Cerebellar nuclear complex (tissue), 1 donor: ENCODE measurements around the gene SSH2.
A peak's percentile ranks its signal among the peaks of the same experiment; 100 is the strongest.
"Not testable (repeated sequence)": the region's sequence is repeated elsewhere in the genome, so short reads cannot be mapped to it uniquely, and the experiment has no call there.

Experiments used
- DNase-seq, 2 experiments: peaks; one replicate each; lab custom pipeline; 2025; lab: John Stamatoyannopoulos, UW

SSH2 gene

DNA sequence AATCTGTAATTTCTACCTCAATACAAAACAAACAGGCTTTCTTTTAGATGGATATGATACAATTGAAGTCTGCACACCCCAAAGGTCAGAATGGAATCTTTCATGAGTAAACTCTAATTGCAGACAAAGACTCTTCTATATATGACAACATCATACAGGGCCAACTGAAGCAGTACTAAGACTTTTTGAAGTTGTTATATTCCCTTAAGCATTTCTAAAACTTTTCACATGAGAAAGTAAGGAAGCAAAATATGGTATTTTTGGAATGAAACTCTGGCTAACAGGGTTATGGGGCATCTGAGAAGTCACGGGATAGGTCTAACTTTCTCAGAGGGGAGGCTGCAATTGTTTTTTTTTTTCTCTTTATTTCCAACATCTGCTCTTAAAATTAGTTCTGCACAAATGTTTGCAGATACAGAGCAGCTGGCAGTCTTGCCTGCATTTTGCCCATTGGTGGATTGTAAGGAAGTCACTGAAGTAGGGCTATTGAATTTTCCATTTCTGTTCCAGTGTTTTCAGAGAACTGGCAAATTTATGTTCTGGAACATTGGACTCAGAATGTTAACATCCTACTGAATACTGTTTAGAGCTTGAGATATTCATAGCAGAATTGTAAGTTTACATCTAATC, 59.1 kb downstream of the SSH2 start:
- DNase-seq: no peak

DNA sequence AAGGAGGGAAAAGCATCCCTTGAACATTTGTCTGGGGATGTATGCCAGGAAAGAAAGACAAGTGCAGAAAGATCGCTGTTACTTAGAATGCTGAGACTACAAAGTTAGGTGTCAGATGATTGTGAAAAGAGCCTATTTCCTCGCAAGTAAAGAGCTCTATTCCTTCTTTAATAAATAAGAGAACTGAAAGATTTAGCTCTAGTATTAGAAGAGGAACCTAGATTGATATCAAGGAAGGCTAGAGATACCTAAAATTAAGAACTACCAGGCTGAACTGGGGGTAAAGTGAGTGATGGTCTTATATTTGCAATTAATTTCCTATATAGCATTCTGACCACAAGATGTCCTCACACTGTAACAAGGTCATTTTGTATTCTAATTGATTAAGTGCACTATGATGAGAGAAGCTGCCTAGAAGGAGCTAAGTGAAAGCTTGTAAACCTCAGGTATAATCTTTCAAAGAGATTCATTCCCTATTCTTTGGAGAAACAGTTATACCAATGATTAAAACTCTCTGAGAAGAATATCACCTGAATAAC, 62.3 kb downstream of the SSH2 start:
- no peak for DNase-seq

DNA sequence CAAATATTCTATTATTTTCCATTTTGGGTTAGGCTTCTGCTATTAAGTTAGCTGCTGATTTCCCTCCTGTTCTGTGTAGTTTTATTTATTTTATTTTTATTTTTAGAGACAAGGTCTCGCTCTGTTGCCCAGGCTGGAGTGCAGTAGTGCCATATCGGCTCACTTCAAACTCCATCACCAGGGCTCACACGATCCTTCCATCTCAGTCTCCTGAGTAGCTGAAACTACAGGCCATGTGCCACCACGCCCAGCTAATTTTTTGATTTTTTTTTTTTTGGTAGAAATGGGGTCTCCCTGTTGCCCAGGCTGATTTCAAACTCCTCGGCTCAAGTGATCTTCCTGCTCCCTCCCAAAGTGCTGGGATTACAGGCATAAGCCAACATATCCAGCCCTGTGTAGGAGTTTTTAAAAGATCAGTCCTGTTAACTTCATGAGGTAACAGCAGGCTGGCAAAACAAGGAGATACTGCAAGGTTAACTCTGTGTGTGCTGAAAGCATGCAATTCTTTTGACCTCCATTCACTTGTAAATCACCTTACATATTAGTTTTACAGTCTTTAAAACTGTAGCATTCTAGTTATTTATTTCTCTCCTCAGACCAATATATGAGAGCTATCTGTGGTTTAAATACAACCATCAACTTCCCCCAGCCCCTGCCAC, 63.2 kb downstream of the SSH2 start:
- no peak for DNase-seq

DNA sequence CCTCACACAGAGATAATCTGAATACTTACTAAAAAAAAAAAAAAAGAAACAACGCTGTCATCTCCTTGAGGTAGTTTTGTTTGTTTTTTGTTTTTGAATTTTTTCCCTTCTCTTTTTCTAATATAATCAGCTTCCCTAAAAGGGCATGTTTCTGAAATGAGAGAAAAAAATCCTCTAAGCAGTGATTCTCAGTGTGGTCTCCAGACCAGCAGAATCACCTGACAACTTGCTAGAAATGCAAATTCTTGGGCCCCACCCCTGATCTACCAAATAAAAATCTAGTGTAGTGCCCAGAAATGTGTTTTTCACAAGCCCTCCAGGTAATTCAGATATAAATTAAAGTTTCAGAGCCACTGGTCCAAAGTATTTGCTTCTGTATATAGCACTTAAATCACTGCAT, 65.4 kb downstream of the SSH2 start:
- no peak for DNase-seq

DNA sequence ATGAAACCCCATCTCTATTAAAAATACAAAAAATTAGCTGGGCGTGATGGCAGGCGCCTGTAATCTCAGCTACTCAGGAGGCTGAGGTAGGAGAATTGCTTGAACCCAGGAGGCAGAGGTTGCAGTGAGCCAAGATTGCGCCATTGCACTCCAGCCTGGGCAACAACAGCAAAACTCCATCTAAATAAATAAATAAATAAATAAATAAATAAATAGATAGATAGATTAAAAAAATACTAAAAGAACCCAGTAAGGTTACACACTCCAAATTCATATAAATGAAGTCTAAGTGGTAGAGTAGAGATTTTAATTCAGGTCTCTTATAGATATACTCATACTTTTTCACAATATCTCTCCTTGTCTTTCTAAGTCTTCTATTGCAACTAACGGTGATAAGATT, 65.9 kb downstream of the SSH2 start:
- DNase-seq: not testable (repeated sequence)

DNA sequence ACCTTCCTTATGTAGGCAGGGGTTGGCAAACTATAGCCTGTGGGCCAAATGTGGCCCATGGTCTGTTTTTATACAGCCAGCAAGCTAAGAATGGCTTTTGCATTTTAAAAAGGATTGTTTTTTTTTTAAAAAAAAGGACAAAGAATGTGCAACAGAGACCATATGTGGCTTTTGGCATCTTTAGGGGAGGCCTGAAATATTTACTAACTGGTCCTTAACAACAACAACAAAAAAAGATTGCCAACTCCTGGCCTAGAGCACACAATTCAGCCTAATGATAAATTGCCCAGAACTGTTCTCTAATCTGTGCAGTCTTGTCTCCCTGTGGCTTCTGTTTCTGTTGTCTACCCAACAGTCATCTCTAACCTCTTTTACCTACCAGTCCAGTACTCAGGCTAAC, 67.1 kb downstream of the SSH2 start:
- DNase-seq: no peak

DNA sequence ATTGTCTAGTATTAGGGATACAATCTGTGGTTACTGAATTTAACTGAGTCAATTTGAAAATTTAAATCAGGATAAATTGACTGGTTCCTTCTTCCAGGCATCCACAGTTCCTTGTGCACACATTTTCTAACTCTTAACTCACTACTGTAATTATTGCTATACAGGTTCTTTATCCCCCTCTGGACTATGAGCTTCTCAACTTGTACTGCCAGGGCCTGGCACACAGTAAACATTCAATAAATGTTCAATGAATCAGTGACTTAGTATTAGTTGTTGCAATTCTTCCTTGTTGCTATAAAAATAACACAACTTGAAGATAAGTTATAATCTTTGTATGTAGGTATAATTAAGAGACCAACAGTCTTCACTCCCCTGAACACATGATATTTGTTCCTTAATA, 67.9 kb downstream of the SSH2 start:
- DNase-seq: no peak

DNA sequence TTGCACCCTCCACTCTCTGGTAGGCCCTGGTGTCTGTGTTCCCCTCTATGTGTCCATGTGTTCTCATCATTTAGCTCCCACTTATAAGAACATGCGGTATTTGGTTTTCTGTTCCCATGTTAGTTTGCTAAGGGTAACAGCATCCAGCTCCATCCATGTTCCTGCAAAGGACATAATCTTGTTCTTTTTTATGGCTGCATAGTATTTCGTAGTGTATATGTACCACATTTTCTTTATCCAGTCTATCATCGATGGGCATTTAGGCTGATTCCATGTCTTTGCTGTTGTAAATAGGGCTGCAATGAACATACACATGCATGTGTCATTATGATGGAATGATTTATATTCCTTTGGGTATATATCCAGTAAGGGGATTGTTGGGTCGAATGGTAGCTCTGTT, 70.6 kb downstream of the SSH2 start:
- not testable (repeated sequence) for DNase-seq

DNA sequence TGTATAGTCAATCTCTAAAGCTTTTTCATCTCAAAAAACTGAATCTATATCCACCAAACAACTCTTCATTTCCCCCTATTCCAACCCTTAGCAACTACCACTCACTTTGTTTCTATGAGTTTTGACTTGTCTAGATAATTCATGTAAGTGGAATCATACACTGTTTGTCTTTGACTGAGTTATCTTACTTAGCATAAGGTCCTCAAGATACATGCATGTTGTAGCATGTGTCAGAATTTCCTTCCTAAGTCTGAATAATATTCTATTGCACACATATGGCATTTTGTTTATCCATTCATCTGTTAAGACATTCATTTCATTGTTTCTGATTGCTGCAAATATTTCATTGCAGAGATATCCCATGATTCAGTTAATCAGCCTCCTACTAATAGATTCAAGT, 72.2 kb downstream of the SSH2 start:
- no peak for DNase-seq

DNA sequence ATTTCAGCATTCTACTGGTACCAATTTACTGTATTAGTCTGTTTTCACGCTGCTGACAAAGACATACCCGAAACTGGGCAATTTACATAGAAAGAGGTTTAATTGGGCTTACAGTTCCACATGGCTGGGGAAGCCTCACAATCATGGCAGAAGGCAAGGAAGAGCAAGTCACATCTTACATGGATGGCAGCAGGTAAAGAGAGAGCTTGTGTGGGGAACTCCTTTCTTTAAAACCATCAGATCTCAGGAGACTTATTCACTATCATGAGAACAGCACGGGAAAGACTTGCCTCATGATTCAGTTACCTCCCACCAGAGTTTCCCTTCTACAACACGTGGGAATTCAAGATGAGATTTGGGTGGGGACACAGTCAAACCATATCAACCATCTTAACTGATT, 72.9 kb downstream of the SSH2 start:
- DNase-seq: not testable (repeated sequence)

DNA sequence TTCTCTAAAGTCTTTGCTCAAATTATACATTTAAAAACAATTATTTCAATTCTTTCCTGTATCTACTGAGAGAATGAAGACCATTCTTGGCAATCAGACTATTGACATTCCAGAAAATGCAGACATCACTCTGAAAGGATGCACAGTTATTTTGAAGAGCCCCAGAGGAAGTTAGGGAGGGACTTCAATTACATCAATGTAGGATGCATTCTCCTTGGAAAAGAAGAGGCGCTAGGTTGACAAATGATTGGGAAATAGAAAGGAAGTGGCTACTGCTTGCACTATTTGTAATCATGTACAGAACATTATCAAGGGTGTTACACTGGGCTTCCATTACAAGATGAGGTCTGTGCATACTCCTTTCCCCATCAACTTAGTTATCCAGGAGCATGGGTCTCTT, 74.3 kb downstream of the SSH2 start:
- no peak for DNase-seq

DNA sequence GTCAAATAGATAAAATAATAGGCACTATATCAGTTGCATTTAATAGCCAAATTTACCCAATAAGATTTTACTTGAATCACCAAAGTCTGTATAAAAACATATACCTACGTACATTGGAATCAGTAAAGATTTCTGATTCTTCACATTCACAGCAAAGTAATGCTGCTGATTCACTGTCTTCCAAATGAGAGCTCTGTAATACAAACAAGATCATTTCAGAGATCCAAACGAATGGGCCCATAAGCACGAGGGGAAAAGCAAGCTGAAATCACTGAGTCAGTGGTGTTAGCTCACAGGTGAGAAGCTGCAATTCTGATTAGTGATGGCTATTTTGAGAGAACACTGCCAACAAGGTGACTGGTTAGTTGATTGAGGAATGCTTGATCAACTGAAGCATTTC, 81.3 kb downstream of the SSH2 start:
- no peak for DNase-seq

DNA sequence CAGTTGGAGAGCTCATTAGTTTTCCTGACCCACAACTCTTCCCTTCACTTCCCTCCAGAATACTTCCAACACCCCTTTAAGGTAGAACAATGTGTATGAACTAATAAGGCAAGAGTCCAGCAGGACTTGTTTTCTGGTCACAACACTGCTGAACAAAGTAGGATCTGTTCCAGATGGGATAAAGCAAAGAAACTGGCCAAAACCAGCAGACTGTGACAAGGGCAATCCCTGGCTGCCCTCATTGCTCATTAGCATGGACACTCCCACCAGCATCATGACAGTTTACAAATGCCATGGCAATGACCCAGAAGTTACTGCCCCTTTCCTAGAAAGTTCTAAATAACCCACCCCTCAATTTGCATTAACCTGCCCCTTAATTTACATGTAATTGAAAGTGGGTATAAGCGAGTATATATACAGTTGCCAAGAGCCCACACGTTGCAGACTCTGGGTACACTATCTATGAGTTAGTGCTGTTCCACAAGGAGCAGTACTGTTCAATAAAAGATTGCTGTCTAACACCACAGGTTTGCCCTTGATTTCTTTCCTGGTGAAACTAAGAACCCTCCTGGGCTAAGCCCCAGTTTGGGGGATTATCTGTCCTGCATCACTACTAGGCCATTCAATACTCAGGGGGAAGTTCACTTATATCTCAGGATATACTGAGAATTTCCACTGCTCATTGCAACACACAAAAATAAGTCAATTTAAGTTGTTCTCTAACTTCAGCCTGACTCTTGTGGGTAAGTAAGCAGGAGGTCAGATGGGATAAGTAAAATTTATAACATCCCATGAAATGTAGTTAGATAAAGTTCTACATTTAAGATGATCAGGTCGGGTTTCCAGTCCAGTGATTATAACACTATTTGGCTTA, 82.3 kb downstream of the SSH2 start:
- no peak for DNase-seq

DNA sequence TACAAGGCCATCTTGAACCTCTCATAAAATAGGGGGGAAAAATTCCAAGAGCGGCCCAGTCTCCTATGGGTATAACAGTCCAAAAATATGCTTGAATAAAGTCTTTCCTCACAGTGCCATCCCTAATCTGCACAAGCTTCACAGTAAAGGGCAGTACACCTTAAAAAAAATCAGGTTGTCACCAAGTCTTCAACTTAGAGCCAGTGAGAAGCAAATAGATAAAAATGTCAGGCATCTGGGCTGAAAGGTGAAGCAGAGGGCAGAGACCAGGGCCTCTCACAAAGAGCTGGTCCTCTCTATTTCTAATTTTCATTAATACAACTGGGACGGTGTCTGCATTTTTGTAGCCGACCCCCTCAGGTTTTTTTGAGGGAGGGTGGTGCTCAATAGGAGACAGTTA, 82.9 kb downstream of the SSH2 start:
- no peak for DNase-seq

DNA sequence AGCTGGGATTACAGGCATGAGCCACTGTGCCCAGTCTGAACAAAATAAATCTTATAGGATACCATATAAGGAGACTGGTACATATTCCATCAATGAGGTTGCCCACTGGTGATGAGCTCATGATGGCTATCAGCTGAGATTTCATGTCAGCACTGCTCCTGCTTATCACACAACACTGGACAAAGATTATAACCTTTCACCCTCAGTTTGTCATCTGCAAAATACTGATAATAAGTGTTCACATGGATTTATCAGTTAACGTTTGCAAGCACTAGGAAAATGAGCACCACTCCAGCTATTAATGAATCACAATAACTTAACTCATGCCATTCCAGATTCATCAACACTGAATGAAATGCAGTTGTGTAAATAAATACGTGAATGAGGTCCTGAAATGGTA, 83.7 kb downstream of the SSH2 start:
- DNase-seq: no peak

DNA sequence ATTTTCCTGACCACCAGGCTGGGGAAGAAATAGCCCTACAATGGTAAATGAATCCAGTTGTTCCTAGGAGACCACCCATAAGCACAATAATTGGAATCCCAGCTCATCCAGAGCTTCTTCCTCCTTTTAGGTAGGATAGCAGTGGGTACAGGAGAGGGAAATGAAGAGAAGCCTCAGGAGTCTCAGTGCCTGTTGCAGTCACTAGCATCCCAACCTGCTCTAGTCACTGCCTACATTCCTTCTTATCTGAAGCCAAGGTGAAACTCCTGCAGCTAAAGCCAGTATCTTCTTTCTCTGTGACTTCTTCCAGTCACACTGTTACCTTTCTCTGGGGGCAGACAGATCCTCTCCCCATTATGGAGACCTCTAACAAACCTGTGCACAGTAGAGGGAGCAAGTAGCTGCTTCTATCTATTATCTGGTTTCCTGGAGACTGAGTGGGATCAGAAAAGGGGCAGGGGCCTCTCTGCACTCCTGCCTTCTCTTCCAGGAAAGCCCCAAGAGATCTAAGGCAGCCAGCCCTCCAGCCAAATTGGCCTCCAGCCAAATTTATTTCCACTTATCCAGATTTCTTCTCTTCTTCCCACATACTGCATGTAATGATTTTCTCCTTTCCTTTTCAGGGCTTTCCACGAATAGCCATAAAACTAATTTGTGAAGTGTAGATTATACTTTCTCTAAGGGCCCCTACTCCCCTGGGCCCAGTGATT, 85.5 kb downstream of the SSH2 start:
- no peak for DNase-seq

DNA sequence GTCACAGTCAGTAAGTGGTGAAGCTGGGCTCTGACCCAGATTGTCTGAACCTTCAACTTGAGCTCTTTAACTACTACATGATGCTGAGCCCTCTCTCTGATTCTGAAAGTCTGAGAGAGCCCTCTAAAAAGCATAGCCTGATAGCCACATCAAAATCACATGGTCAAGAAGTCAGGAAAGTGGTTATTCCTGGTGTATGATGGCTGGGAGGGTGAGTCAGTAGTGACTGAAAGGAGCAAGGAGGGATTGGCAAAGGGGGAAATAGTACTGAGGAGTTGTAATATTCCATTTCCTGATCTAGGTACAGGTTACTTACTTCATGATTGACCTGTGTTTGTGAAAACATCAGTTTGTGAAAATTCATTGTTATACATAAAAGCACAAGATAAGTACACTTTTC, 89.1 kb downstream of the SSH2 start:
- DNase-seq: no peak

DNA sequence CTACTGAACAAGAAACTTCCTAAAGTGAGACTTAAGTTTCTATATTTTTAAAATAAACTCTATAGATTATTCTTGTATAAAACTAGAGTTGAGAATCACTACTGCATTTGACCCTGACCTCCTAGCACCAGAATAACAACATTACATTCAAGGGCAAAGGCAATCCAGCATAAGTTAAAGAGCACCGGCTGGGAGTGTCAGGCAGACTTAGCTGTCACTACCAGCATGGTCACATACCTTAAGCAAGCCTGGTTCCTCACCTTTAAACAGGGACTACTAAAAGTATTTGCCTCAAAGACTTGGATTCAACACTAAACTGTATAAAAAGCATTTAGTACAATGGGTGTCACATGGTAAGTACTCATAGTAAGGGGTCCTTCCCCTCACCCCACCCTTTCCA, 90.4 kb downstream of the SSH2 start:
- no peak for DNase-seq

DNA sequence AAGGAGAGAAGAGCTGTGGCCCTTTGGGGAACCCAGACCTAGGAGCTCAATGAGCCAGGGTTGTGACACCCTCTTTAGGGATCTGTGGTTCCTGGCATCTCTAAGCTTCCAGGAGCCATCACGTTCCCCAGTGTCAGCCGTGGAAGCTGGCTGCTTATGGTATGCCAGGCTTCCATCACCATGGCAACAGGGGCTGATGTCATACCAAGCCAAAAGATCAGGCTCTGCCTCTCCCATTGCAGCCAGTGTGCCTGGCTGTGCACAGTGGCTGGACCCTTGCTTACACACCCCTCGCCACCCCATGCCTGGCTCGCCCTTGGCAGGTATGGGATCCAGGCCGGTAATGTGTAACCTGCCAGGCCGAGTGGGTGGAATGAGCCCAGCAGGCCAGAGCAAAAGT, 91.1 kb downstream of the SSH2 start:
- DNase-seq: peak in 1 of 2 experiments; percentile 18

DNA sequence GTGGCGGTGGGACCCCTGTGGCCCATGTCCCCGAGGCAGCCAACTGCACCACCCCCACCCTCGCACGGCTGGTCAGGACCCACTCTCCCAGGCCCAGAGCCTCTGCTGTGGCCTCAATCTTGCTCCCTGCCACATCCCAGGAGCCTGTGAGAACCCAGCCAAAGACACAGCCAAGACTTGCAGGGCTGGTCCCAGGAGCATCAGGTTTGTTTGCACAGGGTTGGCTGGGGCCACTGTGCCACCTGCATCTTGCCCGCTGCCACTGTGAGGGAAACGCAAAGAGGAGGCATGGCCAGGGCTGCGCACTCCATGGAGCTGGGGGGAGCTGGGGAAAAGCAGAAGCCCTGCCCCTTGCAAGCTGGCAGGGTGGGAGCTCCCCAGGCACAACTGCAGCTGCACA, 92.5 kb downstream of the SSH2 start:
- DNase-seq: no peak

DNA sequence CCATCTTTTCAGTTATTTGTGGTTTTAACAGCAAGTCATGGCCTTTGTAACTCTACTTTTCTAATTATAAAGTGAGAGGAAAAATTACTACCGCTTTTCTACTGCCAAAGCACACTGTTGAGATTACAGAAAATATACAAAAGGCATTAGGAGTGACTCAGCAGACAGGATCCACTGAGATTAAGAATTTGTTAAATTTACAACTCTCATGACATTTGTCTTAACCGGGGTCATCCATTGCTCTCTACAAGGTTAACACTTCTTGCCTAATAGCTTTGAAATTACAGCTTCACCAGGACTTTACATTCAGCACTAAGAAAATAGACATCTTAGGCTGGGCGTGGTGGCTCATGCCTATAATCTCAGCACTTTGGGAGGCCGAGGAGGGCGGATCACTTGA, 93.4 kb downstream of the SSH2 start:
- no peak for DNase-seq
